GM12874 (cell line): ENCODE results near the gene BCAS3.

Source experiments
- CTCF ChIP-seq: IDR thresholded peaks from 2 replicates; pipeline ENCODE4 v1.5.1; 2011; ENCODE audit warnings: low read depth, mild to moderate bottlenecking, control low read depth, low read length, moderate library complexity; ENCODE audit not compliant: insufficient read depth

The BCAS3 gene

GRCh38 chr17:61227866-61228265 is 550.2 kb downstream of the BCAS3 start:
- TF ChIP-seq CTCF = no peak

- no peak for TF ChIP-seq CTCF
Measured at GRCh38 chr17:61230461-61230860, 552.8 kb downstream of the BCAS3 start.

- no peak for TF ChIP-seq CTCF
Measured at GRCh38 chr17:61230972-61231820, 553.5 kb downstream of the BCAS3 start.

GRCh38 chr17:61232871-61233270 is 555.2 kb downstream of the BCAS3 start:
- no peak for TF ChIP-seq CTCF

GRCh38 chr17:61233991-61234750 is 556.5 kb downstream of the BCAS3 start:
- no peak for TF ChIP-seq CTCF

GRCh38 chr17:61235001-61235826 is 557.6 kb downstream of the BCAS3 start:
- TF ChIP-seq CTCF = no peak

GRCh38 chr17:61235827-61236197 is 558.2 kb downstream of the BCAS3 start:
- TF ChIP-seq CTCF = no peak
